ENCODE data around the gene IFI30. TPM values are rescaled to one million over a fixed set of nuclear protein-coding genes. Genes with fewer than 3 reads are reported as not detected.

IFI30 gene
- total RNA-seq, 1 experiment from 2014 or later = 9.1 TPM

DNA sequence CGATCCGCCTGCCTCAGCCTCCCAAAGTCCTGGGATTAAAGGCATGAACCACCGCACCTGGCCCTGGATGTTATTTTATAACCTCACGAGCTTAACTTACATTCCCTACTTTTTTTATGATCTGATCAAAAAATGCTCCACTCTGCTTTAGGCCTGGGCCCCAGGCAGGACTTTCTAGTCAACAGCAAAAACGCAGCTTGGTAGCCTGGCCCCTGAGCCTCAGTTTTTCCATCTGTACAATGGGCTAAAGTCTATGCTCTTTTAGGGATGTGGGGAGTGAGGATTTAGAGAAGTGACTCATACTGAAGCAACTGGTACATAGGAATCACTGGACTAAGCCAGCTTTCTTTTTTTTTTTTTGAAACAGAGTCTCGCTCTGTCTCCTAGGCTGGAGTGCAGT lies 32.6 kb upstream of the IFI30 start:
- Mint-ChIP-seq H3K27ac (ENCODE audit: low read depth, unreplicated experiment) (no peak overlapping the region), H3K9me3 (ENCODE audit: unreplicated experiment) (no peaks in the 10 kb centered on the region), H3K4me1 (ENCODE audit: insufficient read depth, unreplicated experiment) (no peaks in the 10 kb centered on the region), H3K27me3 (ENCODE audit: insufficient read depth, unreplicated experiment) (no peaks in the 10 kb centered on the region), H3K4me3 (ENCODE audit: unreplicated experiment) (no peak overlapping the region), H3K36me3 (ENCODE audit: insufficient read depth, unreplicated experiment) (peaks cover 50% of the 10 kb centered on the region)
- intact Hi-C loops (cut with micrococcal nuclease) = no loop called here
- DNase-seq (ENCODE audit: unreplicated experiment) = no peak
- TF ChIP-seq, protein P1, sequence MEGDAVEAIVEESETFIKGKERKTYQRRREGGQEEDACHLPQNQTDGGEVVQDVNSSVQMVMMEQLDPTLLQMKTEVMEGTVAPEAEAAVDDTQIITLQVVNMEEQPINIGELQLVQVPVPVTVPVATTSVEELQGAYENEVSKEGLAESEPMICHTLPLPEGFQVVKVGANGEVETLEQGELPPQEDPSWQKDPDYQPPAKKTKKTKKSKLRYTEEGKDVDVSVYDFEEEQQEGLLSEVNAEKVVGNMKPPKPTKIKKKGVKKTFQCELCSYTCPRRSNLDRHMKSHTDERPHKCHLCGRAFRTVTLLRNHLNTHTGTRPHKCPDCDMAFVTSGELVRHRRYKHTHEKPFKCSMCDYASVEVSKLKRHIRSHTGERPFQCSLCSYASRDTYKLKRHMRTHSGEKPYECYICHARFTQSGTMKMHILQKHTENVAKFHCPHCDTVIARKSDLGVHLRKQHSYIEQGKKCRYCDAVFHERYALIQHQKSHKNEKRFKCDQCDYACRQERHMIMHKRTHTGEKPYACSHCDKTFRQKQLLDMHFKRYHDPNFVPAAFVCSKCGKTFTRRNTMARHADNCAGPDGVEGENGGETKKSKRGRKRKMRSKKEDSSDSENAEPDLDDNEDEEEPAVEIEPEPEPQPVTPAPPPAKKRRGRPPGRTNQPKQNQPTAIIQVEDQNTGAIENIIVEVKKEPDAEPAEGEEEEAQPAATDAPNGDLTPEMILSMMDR (IDR thresholded peaks at IDR 0.05; ENCODE audit: unreplicated experiment) = no peak
- POLR2A ChIA-PET = interaction anchor here (0.6 to 2.2 kb wide), 7 partner anchors 11 to 235 kb away, joined by 3 to 11 read pairs (median 4); partner anchors contain the start of gene MPV17L2
- BruUV-seq (replicated peaks) = no TSS peak
- CTCF ChIA-PET = interaction anchor here (0.6 to 1.0 kb wide), 2 partner anchors 23 to 1362 kb away, joined by 3 to 5 read pairs; no protein-coding TSS in a partner anchor

DNA sequence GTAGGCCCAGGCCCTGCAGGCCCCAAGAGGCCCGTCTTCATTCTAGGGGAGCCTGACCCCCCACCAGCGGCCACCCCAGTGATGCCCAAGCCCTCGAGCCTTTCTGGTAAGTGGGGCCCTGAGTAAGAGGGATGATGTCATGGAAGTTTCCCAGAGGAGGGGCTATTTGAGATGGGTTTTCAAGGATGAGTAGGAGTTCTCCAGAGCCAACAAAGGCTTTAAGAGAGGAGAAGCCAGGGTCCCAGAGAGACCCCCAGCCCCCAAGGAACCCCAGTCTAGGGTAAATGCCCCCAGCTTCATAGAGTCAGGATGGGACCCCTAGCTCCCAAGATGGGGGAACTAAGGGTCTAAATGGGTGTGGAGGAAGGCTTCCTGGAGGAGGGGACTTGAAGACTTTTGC lies 29.7 kb upstream of the IFI30 start:
- Mint-ChIP-seq H3K27me3 (ENCODE audit: insufficient read depth, unreplicated experiment) (no peaks in the 10 kb centered on the region), H3K36me3 (ENCODE audit: insufficient read depth, unreplicated experiment) (peaks cover 63% of the 10 kb centered on the region), H3K9me3 (ENCODE audit: unreplicated experiment) (no peaks in the 10 kb centered on the region), H3K4me1 (ENCODE audit: insufficient read depth, unreplicated experiment) (no peaks in the 10 kb centered on the region), H3K27ac (ENCODE audit: low read depth, unreplicated experiment) (no peak overlapping the region), H3K4me3 (ENCODE audit: unreplicated experiment) (no peak overlapping the region)
- intact Hi-C loops (cut with micrococcal nuclease) = no loop called here
- ChIA-PET POLR2A (no interaction called here), CTCF (no interaction called here)
- DNase-seq (ENCODE audit: unreplicated experiment) = no peak
- TF ChIP-seq, protein P1 (IDR thresholded peaks at IDR 0.05; ENCODE audit: unreplicated experiment) = no peak
- no TSS peak for BruUV-seq (replicated peaks)

DNA sequence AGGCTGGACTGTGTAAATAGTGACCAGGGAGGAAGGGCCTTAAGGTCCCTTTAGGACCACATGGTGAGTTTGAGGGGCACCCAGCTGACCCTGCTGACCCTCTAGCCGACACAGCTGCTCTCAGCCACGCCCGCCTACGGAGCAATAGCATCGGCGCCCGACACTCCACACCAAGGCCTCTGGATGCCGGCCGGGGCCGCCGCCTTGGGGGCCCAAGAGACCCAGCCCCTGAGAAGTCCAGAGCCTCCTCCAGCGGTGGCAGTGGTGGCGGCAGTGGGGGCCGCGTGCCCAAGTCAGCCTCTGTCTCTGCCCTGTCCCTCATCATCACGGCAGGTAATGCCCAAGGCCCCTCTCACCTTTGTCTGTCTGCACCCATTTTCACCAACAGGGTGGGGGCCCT lies 29.3 kb upstream of the IFI30 start:
- Mint-ChIP-seq H3K9me3 (ENCODE audit: unreplicated experiment) (no peaks in the 10 kb centered on the region), H3K27ac (ENCODE audit: low read depth, unreplicated experiment) (no peak overlapping the region), H3K36me3 (ENCODE audit: insufficient read depth, unreplicated experiment) (peaks cover 60% of the 10 kb centered on the region), H3K4me1 (ENCODE audit: insufficient read depth, unreplicated experiment) (no peaks in the 10 kb centered on the region), H3K4me3 (ENCODE audit: unreplicated experiment) (no peak overlapping the region), H3K27me3 (ENCODE audit: insufficient read depth, unreplicated experiment) (no peaks in the 10 kb centered on the region)
- ChIA-PET POLR2A (no interaction called here), CTCF (interaction anchor here (1.2 kb wide), 1 partner anchor 107 kb away, joined by 3 read pairs; no protein-coding TSS in a partner anchor)
- no TSS peak for BruUV-seq (replicated peaks)
- intact Hi-C loops (cut with micrococcal nuclease) = no loop called here
- TF ChIP-seq, protein P1 (IDR thresholded peaks at IDR 0.05; ENCODE audit: unreplicated experiment) = no peak
- DNase-seq (ENCODE audit: unreplicated experiment) = no peak

DNA sequence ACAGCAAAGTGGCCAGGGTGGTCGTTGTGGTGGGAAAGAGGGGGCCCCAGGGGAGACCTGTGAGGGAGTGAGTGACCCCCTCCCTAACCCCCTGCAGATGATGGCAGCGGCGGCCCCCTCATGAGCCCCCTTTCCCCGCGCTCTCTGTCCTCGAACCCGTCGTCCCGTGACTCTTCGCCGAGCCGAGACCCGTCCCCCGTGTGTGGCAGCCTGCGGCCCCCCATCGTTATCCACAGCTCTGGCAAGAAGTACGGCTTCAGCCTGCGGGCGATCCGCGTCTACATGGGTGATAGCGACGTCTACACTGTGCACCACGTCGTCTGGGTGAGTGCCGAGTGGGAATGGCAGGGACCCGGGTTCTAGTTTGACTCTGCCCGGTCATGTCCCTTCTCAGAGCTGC lies 28.7 kb upstream of the IFI30 start:
- Mint-ChIP-seq H3K36me3 (ENCODE audit: insufficient read depth, unreplicated experiment) (peaks cover 56% of the 10 kb centered on the region), H3K4me1 (ENCODE audit: insufficient read depth, unreplicated experiment) (no peaks in the 10 kb centered on the region), H3K27me3 (ENCODE audit: insufficient read depth, unreplicated experiment) (no peaks in the 10 kb centered on the region), H3K9me3 (ENCODE audit: unreplicated experiment) (no peaks in the 10 kb centered on the region), H3K27ac (ENCODE audit: low read depth, unreplicated experiment) (no peak overlapping the region), H3K4me3 (ENCODE audit: unreplicated experiment) (no peak overlapping the region)
- BruUV-seq (replicated peaks) = no TSS peak
- ChIA-PET POLR2A (no interaction called here), CTCF (interaction anchor here (0.6 to 1.5 kb wide), 5 partner anchors 16 to 135 kb away, joined by 3 to 4 read pairs (median 4); no protein-coding TSS in a partner anchor)
- no peak for DNase-seq (ENCODE audit: unreplicated experiment)
- TF ChIP-seq, protein P1 (IDR thresholded peaks at IDR 0.05; ENCODE audit: unreplicated experiment) = no peak
- intact Hi-C loops (cut with micrococcal nuclease) = no loop called here
